ENCODE measurements around the gene BCL2L2. TPM values are rescaled to one million over a fixed set of nuclear protein-coding genes. Genes with fewer than 3 reads are reported as not detected.

The BCL2L2 gene
- total and polyA plus RNA-seq, 10 of the 15 experiments (the other 5 are each of a cell fraction or from before 2014, with no cell fraction given): 1.4 to 14.7 (median 7.1) TPM

DNA sequence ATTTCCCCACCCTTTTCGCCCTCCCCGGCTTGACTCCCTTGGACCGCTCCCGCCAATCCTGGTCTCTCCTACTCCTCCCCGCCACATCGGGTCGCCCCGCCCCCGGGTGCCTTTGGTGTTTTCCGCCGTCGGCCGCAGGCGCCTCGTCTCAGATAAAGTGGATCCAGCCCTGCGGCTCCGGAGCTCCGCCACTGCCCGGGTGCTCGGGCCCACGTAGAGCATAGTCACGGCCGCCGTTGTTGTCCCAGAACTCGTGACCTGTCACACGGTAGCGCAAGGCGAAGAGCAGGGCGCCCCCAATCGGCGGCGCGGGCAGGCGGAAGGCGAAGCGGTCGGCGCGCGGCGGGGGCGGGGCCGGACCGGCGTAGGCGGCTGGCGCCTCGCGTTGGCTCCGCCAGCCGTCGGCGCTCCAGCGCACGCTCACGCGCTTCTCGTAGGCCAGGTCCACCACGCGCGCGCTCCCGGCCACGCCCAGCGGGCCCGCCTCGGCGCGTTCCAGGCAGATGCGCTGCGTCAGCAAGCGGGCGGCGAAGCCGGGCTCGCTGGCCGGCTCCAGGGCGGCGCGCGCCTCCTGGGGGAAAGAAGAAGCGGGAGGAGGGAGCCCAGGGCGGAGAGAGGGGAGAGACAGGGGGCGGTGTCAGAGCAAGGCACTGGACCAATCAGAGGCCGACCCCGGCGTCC lies 5.2 kb upstream of the BCL2L2 start:
- SMC1A ChIA-PET (ENCODE audit: uncharacterized antibody, unreplicated experiment): interaction anchor here (0.8 to 7.1 kb wide), 8 partner anchors 9 to 230 kb away, joined by 3 to 48 read pairs (median 3); partner anchors contain the start of genes HOMEZ and PABPN1
- Histone ChIP-seq H3K36me3 (ENCODE audit: control insufficient read depth in 2 of 2, insufficient read depth in 2 of 2, low read length in 1 of 2) (no peaks in the 10 kb centered on the region), H3K79me2 (ENCODE audit: control insufficient read depth, insufficient read depth, low read length) (peaks cover 12% of the 10 kb centered on the region), H3K4me2 (ENCODE audit: control insufficient read depth, insufficient read depth) (peak overlapping the region; percentile 73), H4K20me1 (ENCODE audit: control insufficient read depth, insufficient read depth) (no peaks in the 10 kb centered on the region), H3K9me3 (replicated peaks; ENCODE audit: control insufficient read depth, insufficient read depth, low read length) (no peaks in the 10 kb centered on the region), H3K27ac (ENCODE audit: control insufficient read depth, insufficient read depth) (peak overlapping the region; percentile 85), H3K4me3 (peak overlapping the region; percentile 73), H3K4me1 (ENCODE audit: control insufficient read depth, insufficient read depth, low read length) (peaks cover 11% of the 10 kb centered on the region), H3K9ac (ENCODE audit: control insufficient read depth, insufficient read depth, low read length) (peak overlapping the region; percentile 78), H2AFZ (ENCODE audit: control insufficient read depth, low read depth, low read length) (peak overlapping the region; percentile 92), H3K27me3 (replicated peaks in 1 of 2; ENCODE audit: control insufficient read depth in 2 of 2, insufficient read depth in 2 of 2, low read length in 1 of 2) (no peaks in the 10 kb centered on the region)
- RAD21 ChIA-PET (ENCODE audit: unreplicated experiment): interaction anchor here (0.9 to 8.7 kb wide), 6 partner anchors 15 to 233 kb away, joined by 3 to 103 read pairs (median 4); partner anchors contain the start of genes HOMEZ and PABPN1
- under 1% methylated on average over 71 of the region's 87 CpGs for WGBS (ENCODE audit: insufficient coverage, insufficient replicate concordance, low lambda C conversion rate, missing lambda C conversion rate)
- BruUV-seq (replicated peaks): no TSS peak
- CTCF ChIA-PET: interaction anchor here (0.9 to 5.8 kb wide), 16 partner anchors 10 to 295 kb away, joined by 3 to 77 read pairs (median 6); partner anchors contain the start of genes CDH24, HOMEZ, JPH4 and PABPN1
- POLR2A ChIA-PET: interaction anchor here (1.5 to 5.7 kb wide), 3 partner anchors 15 to 20 kb away, joined by 3 to 98 read pairs (median 28); partner anchors contain the start of genes HOMEZ and PABPN1
- ATAC-seq (peak; percentile 90), DNase-seq (ENCODE audit: low read depth, low spot score) (peak; percentile 91), FAIRE-seq (peak; percentile 86)
- intact Hi-C loops (cut with micrococcal nuclease; ENCODE audit: unreplicated experiment): loop anchor here (1.0 to 2.0 kb wide), 2 partner anchors 20 to 181 kb away; partner anchors contain the start of gene PABPN1
- in situ Hi-C loops (cut with MboI): loop anchor here (10.0 to 25.0 kb wide), 2 partner anchors 811 to 1133 kb away; partner anchors contain the start of genes DCAF11 and NRL
- TF ChIP-seq PAX5 (IDR thresholded peaks at IDR 0.05; ENCODE audit: borderline replicate concordance, low read depth, low read length): 0 out of 2 replicates have a peak, but pooled peaks have one; percentile 58
- no peak for TF ChIP-seq KAT2A (conservative IDR thresholded peaks at IDR 0.05; ENCODE audit: control insufficient read depth, low read depth, low read length)
- no peak for TF ChIP-seq BMI1 (IDR thresholded peaks at IDR 0.05; ENCODE audit: borderline replicate concordance)
- TF ChIP-seq, protein P1, sequence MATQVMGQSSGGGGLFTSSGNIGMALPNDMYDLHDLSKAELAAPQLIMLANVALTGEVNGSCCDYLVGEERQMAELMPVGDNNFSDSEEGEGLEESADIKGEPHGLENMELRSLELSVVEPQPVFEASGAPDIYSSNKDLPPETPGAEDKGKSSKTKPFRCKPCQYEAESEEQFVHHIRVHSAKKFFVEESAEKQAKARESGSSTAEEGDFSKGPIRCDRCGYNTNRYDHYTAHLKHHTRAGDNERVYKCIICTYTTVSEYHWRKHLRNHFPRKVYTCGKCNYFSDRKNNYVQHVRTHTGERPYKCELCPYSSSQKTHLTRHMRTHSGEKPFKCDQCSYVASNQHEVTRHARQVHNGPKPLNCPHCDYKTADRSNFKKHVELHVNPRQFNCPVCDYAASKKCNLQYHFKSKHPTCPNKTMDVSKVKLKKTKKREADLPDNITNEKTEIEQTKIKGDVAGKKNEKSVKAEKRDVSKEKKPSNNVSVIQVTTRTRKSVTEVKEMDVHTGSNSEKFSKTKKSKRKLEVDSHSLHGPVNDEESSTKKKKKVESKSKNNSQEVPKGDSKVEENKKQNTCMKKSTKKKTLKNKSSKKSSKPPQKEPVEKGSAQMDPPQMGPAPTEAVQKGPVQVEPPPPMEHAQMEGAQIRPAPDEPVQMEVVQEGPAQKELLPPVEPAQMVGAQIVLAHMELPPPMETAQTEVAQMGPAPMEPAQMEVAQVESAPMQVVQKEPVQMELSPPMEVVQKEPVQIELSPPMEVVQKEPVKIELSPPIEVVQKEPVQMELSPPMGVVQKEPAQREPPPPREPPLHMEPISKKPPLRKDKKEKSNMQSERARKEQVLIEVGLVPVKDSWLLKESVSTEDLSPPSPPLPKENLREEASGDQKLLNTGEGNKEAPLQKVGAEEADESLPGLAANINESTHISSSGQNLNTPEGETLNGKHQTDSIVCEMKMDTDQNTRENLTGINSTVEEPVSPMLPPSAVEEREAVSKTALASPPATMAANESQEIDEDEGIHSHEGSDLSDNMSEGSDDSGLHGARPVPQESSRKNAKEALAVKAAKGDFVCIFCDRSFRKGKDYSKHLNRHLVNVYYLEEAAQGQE (IDR thresholded peaks at IDR 0.05; ENCODE audit: low read depth, low read length): no peak
- TF ChIP-seq, protein P2, sequence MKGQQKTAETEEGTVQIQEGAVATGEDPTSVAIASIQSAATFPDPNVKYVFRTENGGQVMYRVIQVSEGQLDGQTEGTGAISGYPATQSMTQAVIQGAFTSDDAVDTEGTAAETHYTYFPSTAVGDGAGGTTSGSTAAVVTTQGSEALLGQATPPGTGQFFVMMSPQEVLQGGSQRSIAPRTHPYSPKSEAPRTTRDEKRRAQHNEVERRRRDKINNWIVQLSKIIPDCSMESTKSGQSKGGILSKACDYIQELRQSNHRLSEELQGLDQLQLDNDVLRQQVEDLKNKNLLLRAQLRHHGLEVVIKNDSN (IDR thresholded peaks at IDR 0.05; ENCODE audit: borderline replicate concordance, extremely low read length, insufficient read depth, low read depth, low read length): peak; percentile 73
- TF ChIP-seq, protein P3, sequence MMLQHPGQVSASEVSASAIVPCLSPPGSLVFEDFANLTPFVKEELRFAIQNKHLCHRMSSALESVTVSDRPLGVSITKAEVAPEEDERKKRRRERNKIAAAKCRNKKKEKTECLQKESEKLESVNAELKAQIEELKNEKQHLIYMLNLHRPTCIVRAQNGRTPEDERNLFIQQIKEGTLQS (IDR thresholded peaks at IDR 0.05; ENCODE audit: borderline replicate concordance, extremely low read depth, low read depth, low read length): no peak
- TF ChIP-seq CHD1 (IDR thresholded peaks at IDR 0.05; ENCODE audit: low read depth, low read length): no peak
- peak; percentile 52 for TF ChIP-seq CREM (IDR thresholded peaks at IDR 0.05; ENCODE audit: low read depth)
- TF ChIP-seq TCF12 (IDR thresholded peaks at IDR 0.05; ENCODE audit: low read depth, low read length): 0 out of 2 replicates have a peak, but pooled peaks have one; percentile 7
- peak; percentile 96; the same call in 1 of the 2 replicates for TF ChIP-seq STAT1 (conservative IDR thresholded peaks at IDR 0.05)
- TF ChIP-seq BACH1 (IDR thresholded peaks at IDR 0.05; ENCODE audit: borderline replicate concordance): peak; percentile 96
- peak; percentile 63 for TF ChIP-seq YY1 (IDR thresholded peaks at IDR 0.05; ENCODE audit: low read depth, low read length)
- TF ChIP-seq, protein P4, sequence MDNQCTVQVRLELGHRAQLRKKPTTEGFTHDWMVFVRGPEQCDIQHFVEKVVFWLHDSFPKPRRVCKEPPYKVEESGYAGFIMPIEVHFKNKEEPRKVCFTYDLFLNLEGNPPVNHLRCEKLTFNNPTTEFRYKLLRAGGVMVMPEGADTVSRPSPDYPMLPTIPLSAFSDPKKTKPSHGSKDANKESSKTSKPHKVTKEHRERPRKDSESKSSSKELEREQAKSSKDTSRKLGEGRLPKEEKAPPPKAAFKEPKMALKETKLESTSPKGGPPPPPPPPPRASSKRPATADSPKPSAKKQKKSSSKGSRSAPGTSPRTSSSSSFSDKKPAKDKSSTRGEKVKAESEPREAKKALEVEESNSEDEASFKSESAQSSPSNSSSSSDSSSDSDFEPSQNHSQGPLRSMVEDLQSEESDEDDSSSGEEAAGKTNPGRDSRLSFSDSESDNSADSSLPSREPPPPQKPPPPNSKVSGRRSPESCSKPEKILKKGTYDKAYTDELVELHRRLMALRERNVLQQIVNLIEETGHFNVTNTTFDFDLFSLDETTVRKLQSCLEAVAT (IDR thresholded peaks at IDR 0.05): no peak
- no peak for TF ChIP-seq SRF (IDR thresholded peaks at IDR 0.05; ENCODE audit: low read depth in 2 of 2, low read length in 2 of 2)
- peak; percentile 48 for TF ChIP-seq NR2C1 (IDR thresholded peaks at IDR 0.05)
- TF ChIP-seq JUND (IDR thresholded peaks at IDR 0.05; ENCODE audit: low read depth, low read length): no peak
- TF ChIP-seq CHD2 (IDR thresholded peaks at IDR 0.05; ENCODE audit: borderline replicate concordance, low read depth, low read length): peak; percentile 72

All from GM12878 (cell line).